Gastroesophageal sphincter (tissue), 4 donors: ENCODE results near the gene TUBA3D. TPM values are rescaled to one million over a fixed set of nuclear protein-coding genes. Genes with fewer than 3 reads are reported as not detected.
"Not testable (repeated sequence)": the region's sequence is repeated elsewhere in the genome, so short reads cannot be mapped to it uniquely, and the experiment has no call there.

ENCODE experiments used
- ATAC-seq: fragments of 150-250 bp; one replicate; pipeline ENCODE4 v1.9.1; 2016; ENCODE audit warnings: mild to moderate bottlenecking, moderate library complexity
- H3K27ac ChIP-seq, 4 donors: fragments of 200-600 bp; sonication (generic) in 3 of 4; 1 replicate in 3 of 4; 2 replicates in 1 of 4; pipeline ENCODE4 v1.5.1; 2016 to 2019
- H3K27me3 ChIP-seq: fragments of 200-600 bp; sonication (generic); one replicate; pipeline ENCODE4 v1.5.1; 2019
- H3K36me3 ChIP-seq, 2 donors: fragments of 200-600 bp; sonication (generic); one replicate each; pipeline ENCODE4 v1.5.1; 2019; ENCODE audit warnings: control low read depth in 1 of 2
- H3K4me1 ChIP-seq, 3 donors: fragments of 200-600 bp; sonication (generic); 1 replicate in 2 of 3; 2 replicates in 1 of 3; pipeline ENCODE4 v1.5.1; 2016 to 2019; ENCODE audit warnings: control low read depth in 2 of 3
- H3K4me3 ChIP-seq, 2 donors: fragments of 200-600 bp; sonication (generic); one replicate each; pipeline ENCODE4 v1.5.1; 2019; ENCODE audit warnings: mild to moderate bottlenecking in 1 of 2, moderate library complexity in 1 of 2
- H3K9me3 ChIP-seq, 3 donors: fragments of 200-600 bp; sonication (generic); one replicate each; pipeline ENCODE4 v1.5.1; 2017 to 2019; ENCODE audit warnings: control low read depth in 2 of 3
- EP300 ChIP-seq: sonication (generic); formaldehyde crosslinking; IDR thresholded peaks from one replicate; pipeline ENCODE4 v1.6.1; 2017; ENCODE audit warnings: antibody characterized with exemption, mild to moderate bottlenecking
- POLR2A ChIP-seq, 2 donors: fragments of 450-650 bp; IDR thresholded peaks; one replicate each; pipeline ENCODE4 v1.6.1; 2017; ENCODE audit warnings: antibody characterized with exemption in 2 of 2, mild to moderate bottlenecking in 2 of 2, moderate library complexity in 1 of 2
- POLR2AphosphoS5 ChIP-seq: sonication (generic); formaldehyde crosslinking; IDR thresholded peaks from one replicate; pipeline ENCODE4 v1.6.1; 2017; ENCODE audit warnings: antibody characterized with exemption
- WGBS, 2 donors: methylation state at CpG; one replicate each; pipeline ENCODE4 v1.1.5; 2018; ENCODE audit warnings: low coverage in 1 of 2; 5-methylcytosine and 5-hydroxymethylcytosine counted together
- total RNA-seq, 4 donors: library from RNA; depleted of rRNA; stranded (reverse); fragments of >200 nt; gene quantifications; one replicate each; pipeline ENCODE4 v1.1.0, GENCODE V29; 2016
- TF ChIP-seq, protein P1 (sequence below), 4 experiments: fragments of 200-600 bp in 2 of 4; fragments of 450-650 bp in 2 of 4; sonication (generic) in 1 of 4; IDR thresholded peaks; one replicate each; pipeline ENCODE4 v1.5.1; 2017 to 2019; ENCODE audit warnings: antibody characterized with exemption in 4 of 4, mild to moderate bottlenecking in 2 of 4, moderate library complexity in 2 of 4

The TUBA3D gene
- total RNA-seq, 4 donors from 2014 or later: not detected

GRCh38 chr2:131509615-131510014 is 33.7 kb downstream of the TUBA3D start:
- Histone ChIP-seq H3K9me3 (no peaks in the 10 kb centered on the region), H3K27me3 (no peaks in the 10 kb centered on the region), H3K4me3 (no peak overlapping the region), H3K4me1 (no peaks in the 10 kb centered on the region), H3K36me3 (peaks cover 0 to 98% of the 10 kb centered on the region in 2 donors), H3K27ac (no peak overlapping the region)
- TF ChIP-seq, protein P1, sequence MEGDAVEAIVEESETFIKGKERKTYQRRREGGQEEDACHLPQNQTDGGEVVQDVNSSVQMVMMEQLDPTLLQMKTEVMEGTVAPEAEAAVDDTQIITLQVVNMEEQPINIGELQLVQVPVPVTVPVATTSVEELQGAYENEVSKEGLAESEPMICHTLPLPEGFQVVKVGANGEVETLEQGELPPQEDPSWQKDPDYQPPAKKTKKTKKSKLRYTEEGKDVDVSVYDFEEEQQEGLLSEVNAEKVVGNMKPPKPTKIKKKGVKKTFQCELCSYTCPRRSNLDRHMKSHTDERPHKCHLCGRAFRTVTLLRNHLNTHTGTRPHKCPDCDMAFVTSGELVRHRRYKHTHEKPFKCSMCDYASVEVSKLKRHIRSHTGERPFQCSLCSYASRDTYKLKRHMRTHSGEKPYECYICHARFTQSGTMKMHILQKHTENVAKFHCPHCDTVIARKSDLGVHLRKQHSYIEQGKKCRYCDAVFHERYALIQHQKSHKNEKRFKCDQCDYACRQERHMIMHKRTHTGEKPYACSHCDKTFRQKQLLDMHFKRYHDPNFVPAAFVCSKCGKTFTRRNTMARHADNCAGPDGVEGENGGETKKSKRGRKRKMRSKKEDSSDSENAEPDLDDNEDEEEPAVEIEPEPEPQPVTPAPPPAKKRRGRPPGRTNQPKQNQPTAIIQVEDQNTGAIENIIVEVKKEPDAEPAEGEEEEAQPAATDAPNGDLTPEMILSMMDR (IDR thresholded peaks at IDR 0.05): no peak
- TF ChIP-seq EP300: no peak
- no peak for TF ChIP-seq POLR2AphosphoS5
- no peak for TF ChIP-seq POLR2A (IDR thresholded peaks at IDR 0.05)
- ATAC-seq: no peak
- WGBS, 2 donors: no CpG with 5 or more reads among the region's 9 CpGs

DNA sequence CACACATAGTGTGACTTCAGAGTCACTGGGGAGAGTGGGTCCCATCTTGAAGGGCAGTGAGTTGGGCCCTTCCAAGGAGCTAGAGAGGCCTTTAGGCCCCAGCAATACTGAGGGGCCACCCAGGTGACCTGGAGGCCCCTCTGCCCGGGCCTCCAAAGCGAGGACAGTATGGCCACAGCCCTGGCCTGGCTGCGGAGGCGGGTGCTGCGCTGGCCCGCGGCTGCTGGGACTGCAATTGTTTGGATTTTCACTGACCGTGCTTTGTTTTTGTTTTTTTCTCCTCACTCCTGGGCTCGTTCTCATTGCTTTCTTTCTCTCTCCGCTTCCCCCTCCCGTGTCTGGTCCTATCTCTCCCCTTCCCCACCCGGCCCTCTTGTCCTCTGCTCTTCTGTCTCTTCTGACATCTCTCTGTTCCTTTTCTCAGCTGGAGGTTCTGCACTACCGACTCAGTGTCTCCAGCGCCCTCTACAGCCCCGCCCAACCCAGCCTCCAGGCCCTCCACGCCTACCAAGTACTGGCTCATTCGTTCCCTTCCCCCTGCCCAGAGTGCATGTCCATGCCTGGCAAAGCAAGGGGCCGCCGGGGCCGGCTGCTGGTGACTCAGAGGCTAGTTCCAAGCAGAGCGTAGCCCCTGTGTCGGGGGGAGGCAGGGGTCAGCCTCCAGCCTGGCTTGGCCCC is 35.5 kb downstream of the TUBA3D start:
- peaks cover 0 to 94% of the 10 kb centered on the region in 2 donors for H3K36me3 ChIP-seq
- not testable (repeated sequence) for H3K27ac ChIP-seq, H3K27me3 ChIP-seq, H3K4me3 ChIP-seq, H3K4me1 ChIP-seq, H3K9me3 ChIP-seq
- peak; percentile 9 for ATAC-seq
- 78% methylated on average over 12 of the region's 22 CpGs; no CpG with 5 or more reads in 1 of the 2 donors for WGBS, 2 donors

- not testable (repeated sequence) for H3K9me3 ChIP-seq, H3K27ac ChIP-seq, H3K4me3 ChIP-seq, ATAC-seq, H3K4me1 ChIP-seq, H3K27me3 ChIP-seq
- peaks cover 0 to 94% of the 10 kb centered on the region in 2 donors for H3K36me3 ChIP-seq
- 85% methylated on average over 6 of the region's 17 CpGs; no CpG with 5 or more reads in 1 of the 2 donors for WGBS, 2 donors
Measured at GRCh38 chr2:131511969-131512870, 36.3 kb downstream of the TUBA3D start.

- peaks cover 0 to 94% of the 10 kb centered on the region in 2 donors for H3K36me3 ChIP-seq
- not testable (repeated sequence) for ATAC-seq, H3K9me3 ChIP-seq, H3K27me3 ChIP-seq, H3K4me3 ChIP-seq, H3K27ac ChIP-seq, H3K4me1 ChIP-seq
- WGBS, 2 donors: 89 to 90% methylated on average over 7 to 11 of the region's 15 CpGs
Measured at GRCh38 chr2:131514408-131515166, 38.7 kb downstream of the TUBA3D start.

DNA sequence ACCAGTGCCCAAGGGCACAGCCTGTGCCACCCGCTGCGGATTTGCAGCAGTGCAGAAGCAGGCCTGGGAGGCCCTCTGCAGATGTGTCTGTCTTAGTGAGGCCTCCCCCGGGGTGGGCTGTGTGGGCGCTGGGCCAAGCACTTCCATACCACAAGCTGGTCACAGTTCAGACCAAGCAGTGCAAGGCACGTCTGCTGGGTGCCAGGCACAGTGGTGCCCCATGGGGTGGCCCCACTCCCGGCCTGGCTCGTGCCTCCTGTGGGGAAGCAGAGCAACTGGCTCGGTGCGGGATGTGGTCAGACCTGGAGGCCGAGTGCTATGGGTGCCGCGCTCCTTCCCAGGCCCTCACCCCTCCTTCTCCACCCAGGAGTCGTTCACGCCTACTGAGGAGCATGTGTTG is 39.3 kb downstream of the TUBA3D start:
- not testable (repeated sequence) for H3K9me3 ChIP-seq, H3K27me3 ChIP-seq, H3K27ac ChIP-seq, H3K4me3 ChIP-seq, ATAC-seq, H3K4me1 ChIP-seq
- H3K36me3 ChIP-seq: peaks cover 0 to 94% of the 10 kb centered on the region in 2 donors
- no CpG with 5 or more reads among the region's 14 CpGs for WGBS, 2 donors

DNA sequence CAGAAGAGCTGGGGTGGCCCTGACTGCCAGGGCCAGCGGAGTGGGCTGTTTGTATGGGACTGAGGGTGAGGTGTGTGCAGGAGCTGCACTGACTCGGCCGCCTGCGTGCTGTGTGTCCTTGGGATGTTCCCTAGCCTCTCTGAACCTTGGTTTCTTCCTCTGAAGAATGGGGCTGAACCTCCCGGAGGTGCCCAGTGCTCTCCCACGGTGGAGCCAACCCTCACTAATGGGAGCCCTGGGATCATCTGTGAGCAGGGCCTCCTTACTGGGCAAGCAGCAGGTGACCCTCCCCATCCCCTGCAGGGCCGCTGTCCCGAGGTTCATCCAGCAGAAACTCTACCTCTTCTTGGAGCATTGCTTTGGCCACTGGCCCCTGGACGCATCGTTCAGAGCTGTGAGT is 40.1 kb downstream of the TUBA3D start:
- Histone ChIP-seq H3K4me3 (no peak overlapping the region), H3K4me1 (no peaks in the 10 kb centered on the region), H3K36me3 (peaks cover 0 to 95% of the 10 kb centered on the region in 2 donors), H3K9me3 (no peaks in the 10 kb centered on the region), H3K27me3 (no peaks in the 10 kb centered on the region), H3K27ac (no peak overlapping the region)
- TF ChIP-seq POLR2A (IDR thresholded peaks at IDR 0.05): no peak
- TF ChIP-seq EP300: no peak
- TF ChIP-seq POLR2AphosphoS5: no peak
- TF ChIP-seq, protein P1 (IDR thresholded peaks at IDR 0.05): no peak
- 80% methylated on average over 1 of the region's 10 CpGs; no CpG with 5 or more reads in 1 of the 2 donors for WGBS, 2 donors
- ATAC-seq: no peak
